Endothelial cell of umbilical vein (primary cell): ENCODE data around the gene STX4. TPM values are rescaled to one million over a fixed set of nuclear protein-coding genes. Genes with fewer than 3 reads are reported as not detected.

Experiments used
- BruUV-seq: library from RNA; stranded (reverse); fragments of 400-500 nt; replicated peaks from 2 replicates; lab custom pipeline; 2021; lab: Mats Ljungman, UMichigan
- CTCF ChIA-PET: fragments of 300-600, 350-600 bp; sonication (Branson Sonifier 250); formaldehyde crosslinking; loops from one replicate; lab custom pipeline; 2021; ENCODE audit warnings: antibody characterized with exemption, inconsistent platforms; lab: Charles Lee
- POLR2A ChIA-PET: fragments of 300-600, 350-600 bp; sonication (Branson Sonifier 250); formaldehyde crosslinking; loops from one replicate; lab custom pipeline; 2021; ENCODE audit warnings: antibody characterized with exemption, inconsistent platforms; lab: Charles Lee
- DNase-seq: peaks from one replicate; pipeline ENCODE4 v3.0.0-alpha.2; 2011; ENCODE audit warnings: low read depth, low spot score
- FAIRE-seq: peaks from 2 replicates; lab custom pipeline; 2011; peaks lifted over from hg19 to GRCh38; lab: Jason Lieb, UNC
- H2AFZ ChIP-seq: 2 replicates; pipeline ENCODE4 v1.6.0; 2012; ENCODE audit warnings: low read depth, low read length, control low read depth, inconsistent platforms
- H3K27ac ChIP-seq: 2 replicates; pipeline ENCODE4 v1.5.1; 2011; ENCODE audit warnings: low read depth, mild to moderate bottlenecking, control low read depth, low read length, moderate library complexity; ENCODE audit not compliant: insufficient read depth
- H3K27me3 ChIP-seq, 2 experiments: 2 replicates each; pipeline versions ENCODE4 v1.6.0 to v1.6.1; 2011; ENCODE audit warnings: low read length in 2 of 2, mixed read lengths in 1 of 2; ENCODE audit not compliant: control insufficient read depth in 2 of 2, insufficient read depth in 2 of 2
- H3K36me3 ChIP-seq, 2 experiments: 2 replicates in 1 of 2; 3 replicates in 1 of 2; pipeline ENCODE4 v1.5.1; 2011; ENCODE audit warnings: low read length in 2 of 2, mild to moderate bottlenecking in 1 of 2, moderate library complexity in 1 of 2; ENCODE audit not compliant: control insufficient read depth in 2 of 2, insufficient read depth in 2 of 2; ENCODE audit errors: extremely low read depth in 1 of 2
- H3K4me1 ChIP-seq: 3 replicates; pipeline ENCODE4 v1.5.1; 2011; ENCODE audit warnings: mild to moderate bottlenecking, low read length; ENCODE audit not compliant: control insufficient read depth, insufficient read depth; ENCODE audit errors: extremely low read depth
- H3K4me2 ChIP-seq: 2 replicates; pipeline ENCODE4 v1.6.1; 2011; ENCODE audit warnings: low read length, control low read depth, mixed read lengths; ENCODE audit not compliant: insufficient read depth
- H3K4me3 ChIP-seq, 3 experiments: fragments of 200-600 bp in 1 of 3; sonication (generic), shearing (Covaris generic) in 1 of 3; replicated peaks in 1 of 3; 2 replicates each; pipeline ENCODE4 v1.5.1; 2011 to 2016; ENCODE audit warnings: control low read depth in 3 of 3, low read length in 3 of 3, mild to moderate bottlenecking in 2 of 3, inconsistent platforms in 1 of 3, low read depth in 1 of 3, moderate library complexity in 1 of 3; ENCODE audit not compliant: insufficient read depth in 1 of 3
- H3K79me2 ChIP-seq: 2 replicates; pipeline ENCODE4 v1.6.0; 2012; ENCODE audit warnings: low read length, inconsistent platforms; ENCODE audit not compliant: control insufficient read depth, insufficient read depth
- H3K9ac ChIP-seq: replicated peaks from 2 replicates; pipeline ENCODE3; 2011; ENCODE audit warnings: low read length, control low read depth; ENCODE audit not compliant: insufficient read depth; ENCODE audit errors: extremely low read depth
- H3K9me1 ChIP-seq: replicated peaks from 3 replicates; pipeline ENCODE4 v1.6.0; 2011; ENCODE audit warnings: mild to moderate bottlenecking, low read length; ENCODE audit not compliant: control insufficient read depth, insufficient read depth; ENCODE audit errors: extremely low read depth
- H3K9me3 ChIP-seq: replicated peaks from 2 replicates; pipeline ENCODE4 v1.5.1; 2012; ENCODE audit warnings: low read length, inconsistent platforms; ENCODE audit not compliant: control insufficient read depth, insufficient read depth
- H4K20me1 ChIP-seq: replicated peaks from 2 replicates; pipeline ENCODE3; 2011; ENCODE audit warnings: mild to moderate bottlenecking, low read length; ENCODE audit not compliant: control insufficient read depth, insufficient read depth; ENCODE audit errors: extremely low read depth
- CTCF ChIP-seq, 2 donors: IDR thresholded peaks; 1 replicate in 1 of 2; 2 replicates in 1 of 2; pipeline ENCODE4 v1.5.1; 2011; ENCODE audit warnings: low read length in 2 of 2, mild to moderate bottlenecking in 2 of 2, moderate library complexity in 2 of 2, control low read depth in 1 of 2, inconsistent platforms in 1 of 2, low read depth in 1 of 2; ENCODE audit not compliant: insufficient read depth in 1 of 2; ENCODE audit errors: extremely low read depth in 1 of 2
- EZH2 ChIP-seq: IDR thresholded peaks from 2 replicates; pipeline ENCODE4 v1.6.1; 2012; ENCODE audit warnings: borderline replicate concordance, low read depth, mild to moderate bottlenecking, moderate library complexity, low read length, inconsistent platforms; ENCODE audit not compliant: severe bottlenecking
- FOS ChIP-seq: IDR thresholded peaks from 2 replicates; pipeline ENCODE4 v1.6.1; 2011; ENCODE audit warnings: mild to moderate bottlenecking, low read length, moderate library complexity, borderline replicate concordance; ENCODE audit not compliant: insufficient read depth
- GATA2 ChIP-seq: IDR thresholded peaks from 2 replicates; pipeline ENCODE4 v1.7.0; 2011; ENCODE audit warnings: low read depth, mild to moderate bottlenecking, moderate library complexity, mixed read lengths, low read length; ENCODE audit not compliant: insufficient read length, insufficient read depth
- JUN ChIP-seq: IDR thresholded peaks from 2 replicates; pipeline ENCODE4 v1.6.1; 2011; ENCODE audit warnings: borderline replicate concordance, low read depth; ENCODE audit not compliant: insufficient read length, insufficient read depth
- MAX ChIP-seq: IDR thresholded peaks from 2 replicates; pipeline ENCODE4 v1.6.1; 2011; ENCODE audit not compliant: insufficient read depth, insufficient read length
- MYC ChIP-seq: IDR thresholded peaks from one replicate; pipeline ENCODE4 v1.6.1; 2011; ENCODE audit warnings: mild to moderate bottlenecking, low read depth, low read length
- POLR2A ChIP-seq: IDR thresholded peaks from 2 replicates; pipeline ENCODE4 v1.6.1; 2012; ENCODE audit warnings: low read depth, mild to moderate bottlenecking, control low read depth, low read length
- POLR2AphosphoS5 ChIP-seq: IDR thresholded peaks from 2 replicates; pipeline ENCODE4 v1.6.1; 2012; ENCODE audit warnings: low read depth, mild to moderate bottlenecking, control low read depth, low read length, moderate library complexity; ENCODE audit not compliant: insufficient read depth
- dilution Hi-C: fragments of 300-500 bp; cut with MboI; formaldehyde crosslinking; loops from one replicate; pipeline ENCODE4 v1.15.0; 2019; ENCODE audit warnings: low sequenced_read_pairs; ENCODE audit not compliant: extremely low pct_ligation_motif_present
- intact Hi-C: fragments of 100-400 bp; cut with micrococcal nuclease; formaldehyde crosslinking; loops from one replicate; pipeline ENCODE4 v1.10.0; 2022
- polyA plus RNA-seq, 4 experiments: library from polyadenylated mRNA; depleted of rRNA in 3 of 4; stranded (reverse) in 3 of 4; unstranded in 1 of 4; fragments of >200 nt; gene quantifications; 2 replicates each; pipeline versions ENCODE4 v1.2.1 to v1.2.3, GENCODE V29; 2011 to 2012; ENCODE audit warnings: missing spikeins in 1 of 4
- total RNA-seq: library from RNA; stranded (reverse); gene quantifications from 2 replicates; pipeline ENCODE4 v1.2.3, GENCODE V29; 2021

Gene STX4
- total and polyA plus RNA-seq, 2 donors (not counting 3 experiments of a cell fraction or from before 2014, with no cell fraction given): 49.5 to 65.2 TPM

DNA sequence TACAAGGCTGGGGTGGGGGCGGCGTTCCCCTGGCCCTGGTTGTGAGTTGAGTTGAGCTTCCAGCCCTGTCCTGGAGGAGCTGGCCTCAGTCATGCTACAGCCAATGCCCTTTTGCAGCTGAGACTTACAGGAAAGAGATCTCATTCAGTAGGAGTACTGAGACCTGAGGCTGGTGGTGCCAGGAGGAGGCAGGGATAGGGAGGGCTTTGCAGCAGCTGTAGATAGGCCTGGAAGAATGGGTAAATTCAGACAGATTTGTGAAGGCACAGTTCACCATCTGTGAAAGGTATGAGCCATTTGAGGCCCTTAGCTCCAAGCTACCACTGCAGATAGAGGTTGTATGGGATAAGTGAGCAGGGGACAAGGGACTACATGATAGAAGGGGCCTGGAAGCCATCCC is 5.6 kb downstream of the STX4 start:
- dilution Hi-C loops: no loop called here
- Histone ChIP-seq H4K20me1 (no peaks in the 10 kb centered on the region), H3K9me1 (no peaks in the 10 kb centered on the region), H3K36me3 (peaks cover 3 to 28% of the 10 kb centered on the region in 2 experiments), H3K9ac (no peak overlapping the region), H3K4me2 (no peak overlapping the region), H3K9me3 (no peaks in the 10 kb centered on the region), H3K79me2 (peaks cover 8% of the 10 kb centered on the region), H3K4me1 (peaks cover 5% of the 10 kb centered on the region), H3K27me3 (no peaks in the 10 kb centered on the region), H3K4me3 (no peak overlapping the region), H3K27ac (no peak overlapping the region), H2AFZ (no peak overlapping the region)
- POLR2A ChIA-PET: no interaction called here
- DNase-seq (no peak), FAIRE-seq (no peak)
- TF ChIP-seq EZH2 (no peak), CTCF (IDR thresholded peaks at IDR 0.05; ENCODE audit: extremely low read depth in 1 of 2, insufficient read depth in 1 of 2, low read depth in 1 of 2, low read length in 2 of 2) (no peak), POLR2A (no peak), MYC (no peak), GATA2 (no peak), MAX (no peak), JUN (no peak), POLR2AphosphoS5 (no peak), FOS (no peak)
- intact Hi-C loops: no loop called here
- CTCF ChIA-PET: interaction anchor here (1.4 kb wide), 1 partner anchor 85 kb away, joined by 3 read pairs; no protein-coding TSS in a partner anchor
- BruUV-seq: no TSS peak
